ENCODE measurements around the gene UBE2J2. TPM values are rescaled to one million over a fixed set of nuclear protein-coding genes. Genes with fewer than 3 reads are reported as not detected.

UBE2J2 gene
- total RNA-seq, 2 donors from 2014 or later = 43.1 to 83.3 TPM

DNA sequence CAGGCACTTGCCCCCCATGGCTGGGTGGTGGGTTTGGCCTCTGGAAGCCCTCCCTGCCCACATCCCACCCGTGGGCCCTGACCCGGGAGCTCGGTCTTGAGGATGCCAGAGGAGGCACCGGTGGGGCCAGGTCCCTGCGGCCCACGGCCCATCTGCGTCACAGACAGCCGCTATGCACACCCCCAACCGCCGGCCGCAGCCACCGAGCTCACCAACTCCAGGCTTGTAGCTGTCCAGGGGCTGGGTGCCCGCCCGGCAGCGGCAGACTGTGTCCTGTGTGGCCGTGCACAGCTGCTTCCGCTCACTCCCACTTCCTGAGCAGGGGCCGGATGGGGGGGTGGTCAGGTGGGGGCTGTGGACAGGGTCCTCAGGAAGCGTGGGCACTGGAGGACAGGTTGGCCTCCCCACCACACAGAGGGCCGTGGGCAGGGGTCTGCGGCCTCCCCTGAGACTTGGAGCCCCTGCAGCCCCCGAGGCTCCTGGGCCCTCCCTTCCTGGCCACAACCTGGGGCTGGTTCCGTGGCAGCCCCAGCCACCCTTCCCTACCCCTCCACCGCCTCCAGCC is 60.8 kb downstream of the UBE2J2 start:
- intact Hi-C loops (cut with DNase I) = no loop called here
- Histone ChIP-seq H3K4me3 (peak overlapping the region; percentile 23), H3K4me1 (no peaks in the 10 kb centered on the region), H3K27ac (no peak overlapping the region), H3K36me3 (peaks cover 5% of the 10 kb centered on the region), H3K9ac (ENCODE audit: low read depth in 2 of 2, low read length in 2 of 2) (peak overlapping the region in 1 of 2 donors; percentile 40), H3K27me3 (no peaks in the 10 kb centered on the region), H3K9me3 (no peaks in the 10 kb centered on the region)
- DNase-seq = no peak
- no peak for TF ChIP-seq CTCF (IDR thresholded peaks at IDR 0.05)

GRCh38 chr1:1211541-1212441 is 61.9 kb downstream of the UBE2J2 start:
- no peak overlapping the region for H3K27ac ChIP-seq
- H3K9ac ChIP-seq (ENCODE audit: low read depth in 2 of 2, low read length in 2 of 2) = no peak overlapping the region
- peaks cover 6% of the 10 kb centered on the region for H3K27me3 ChIP-seq
- H3K4me3 ChIP-seq = no peak overlapping the region
- H3K4me1 ChIP-seq = no peaks in the 10 kb centered on the region
- no peak for TF ChIP-seq CTCF (IDR thresholded peaks at IDR 0.05)
- intact Hi-C loops (cut with DNase I) = no loop called here
- no peak for DNase-seq
- H3K9me3 ChIP-seq = no peaks in the 10 kb centered on the region
- no peaks in the 10 kb centered on the region for H3K36me3 ChIP-seq

- Histone ChIP-seq H3K27ac (no peak overlapping the region), H3K27me3 (peaks cover 14% of the 10 kb centered on the region), H3K9ac (ENCODE audit: low read depth in 2 of 2, low read length in 2 of 2) (no peak overlapping the region), H3K4me3 (no peak overlapping the region), H3K36me3 (no peaks in the 10 kb centered on the region), H3K4me1 (peaks cover 4% of the 10 kb centered on the region), H3K9me3 (no peaks in the 10 kb centered on the region)
- no peak for TF ChIP-seq CTCF (IDR thresholded peaks at IDR 0.05)
- no peak for DNase-seq
- intact Hi-C loops (cut with DNase I) = no loop called here
Measured at GRCh38 chr1:1210726-1211540, 62.7 kb downstream of the UBE2J2 start.

DNA sequence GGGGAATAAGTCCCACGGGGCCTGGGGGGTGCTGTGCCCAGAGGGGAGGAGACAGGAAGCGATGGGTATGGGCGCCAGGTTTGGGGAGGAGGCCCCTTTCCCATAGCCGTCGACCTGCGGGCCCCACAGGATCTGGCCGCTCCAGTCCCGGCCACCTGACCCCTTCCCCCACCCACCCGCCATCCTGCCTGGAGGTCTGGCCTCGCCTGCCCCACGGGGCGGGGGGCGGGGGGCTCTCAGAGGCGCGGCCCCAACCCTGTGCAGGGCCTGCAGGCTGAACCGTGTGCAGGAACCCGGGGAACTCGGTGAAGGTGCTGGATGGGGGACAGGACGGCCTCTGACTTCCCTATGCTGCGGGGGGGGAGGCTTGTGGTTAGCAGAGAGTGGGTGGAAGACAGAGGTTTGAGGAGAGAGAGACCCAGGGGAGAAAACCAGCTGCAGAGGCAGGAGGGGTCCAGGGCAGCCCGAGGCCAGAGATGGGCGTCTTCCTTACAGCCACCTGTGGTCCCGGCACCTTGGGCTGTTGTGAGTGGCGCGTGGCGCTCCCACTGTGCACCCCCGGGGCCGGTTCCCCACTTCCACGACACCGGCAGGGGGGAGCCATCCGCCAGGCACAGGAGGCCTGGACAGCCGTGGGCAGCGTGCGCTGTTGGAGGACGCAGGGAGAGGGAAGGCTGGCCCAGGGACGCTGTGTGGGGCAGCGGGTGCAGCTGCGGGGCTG is 64.8 kb downstream of the UBE2J2 start:
- no peak for TF ChIP-seq CTCF (IDR thresholded peaks at IDR 0.05)
- DNase-seq = no peak
- H3K4me3 ChIP-seq = no peak overlapping the region
- peaks cover 4% of the 10 kb centered on the region for H3K4me1 ChIP-seq
- peak overlapping the region in 1 of 2 donors; percentile 64 for H3K9ac ChIP-seq (ENCODE audit: low read depth in 2 of 2, low read length in 2 of 2)
- intact Hi-C loops (cut with DNase I) = no loop called here
- peaks cover 24% of the 10 kb centered on the region for H3K27me3 ChIP-seq
- no peaks in the 10 kb centered on the region for H3K9me3 ChIP-seq
- H3K36me3 ChIP-seq = no peaks in the 10 kb centered on the region
- H3K27ac ChIP-seq = no peak overlapping the region

DNA sequence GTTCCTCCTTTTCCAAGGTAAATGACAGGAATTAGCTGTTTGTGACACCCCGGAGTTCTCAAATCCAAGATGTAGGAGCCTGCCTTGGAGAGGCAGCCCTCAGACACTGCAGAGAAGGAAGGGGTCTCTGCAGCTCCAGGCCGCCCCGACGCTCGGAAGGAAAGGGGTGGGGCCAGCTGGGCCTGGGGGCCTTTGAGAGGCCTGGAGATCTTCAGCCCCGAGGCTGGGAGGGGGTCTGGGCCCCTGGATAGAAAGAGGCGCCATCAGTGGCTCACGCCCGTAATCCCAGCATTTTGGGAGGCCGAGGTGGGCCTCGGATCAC is 66.1 kb downstream of the UBE2J2 start:
- intact Hi-C loops (cut with DNase I) = no loop called here
- TF ChIP-seq CTCF (IDR thresholded peaks at IDR 0.05) = no peak
- Histone ChIP-seq H3K9me3 (no peaks in the 10 kb centered on the region), H3K4me1 (peaks cover 4% of the 10 kb centered on the region), H3K27me3 (peaks cover 28% of the 10 kb centered on the region), H3K27ac (no peak overlapping the region), H3K36me3 (no peaks in the 10 kb centered on the region), H3K9ac (ENCODE audit: low read depth in 2 of 2, low read length in 2 of 2) (no peak overlapping the region), H3K4me3 (no peak overlapping the region)
- DNase-seq = no peak

Data from colonic mucosa (tissue), 4 donors.